CD14-positive monocyte (primary cell): ENCODE measurements around the gene RANBP2. TPM values are rescaled to one million over a fixed set of nuclear protein-coding genes. Genes with fewer than 3 reads are reported as not detected.
"Not testable (repeated sequence)": the region's sequence is repeated elsewhere in the genome, so short reads cannot be mapped to it uniquely, and the experiment has no call there.

Source experiments
- DNase-seq, 3 donors: peaks; one replicate each; pipeline ENCODE4 v3.0.0-alpha.2; 2011 to 2022
- H2AFZ ChIP-seq: 2 replicates; pipeline ENCODE4 v1.6.0; 2012; ENCODE audit warnings: mild to moderate bottlenecking, low read depth, low read length, inconsistent platforms; ENCODE audit not compliant: insufficient read depth, poor library complexity, severe bottlenecking
- H3K27ac ChIP-seq, 2 donors: 1 replicate in 1 of 2; 2 replicates in 1 of 2; pipeline ENCODE4 v1.5.1; 2012 to 2013; ENCODE audit warnings: low read length in 2 of 2, control low read depth in 1 of 2, inconsistent platforms in 1 of 2, low read depth in 1 of 2, mild to moderate bottlenecking in 1 of 2
- H3K27me3 ChIP-seq, 2 donors: one replicate each; pipeline versions ENCODE4 v1.6.0 to v1.6.1; 2011 to 2013; ENCODE audit warnings: low read length in 2 of 2; ENCODE audit not compliant: control insufficient read depth in 2 of 2, insufficient read depth in 2 of 2
- H3K36me3 ChIP-seq, 2 donors: replicated peaks in 1 of 2; 1 replicate in 1 of 2; 2 replicates in 1 of 2; pipeline versions ENCODE4 v1.5.1 to v1.6.1; 2012 to 2013; ENCODE audit warnings: low read length in 2 of 2, control low read depth in 1 of 2, inconsistent platforms in 1 of 2, mild to moderate bottlenecking in 1 of 2; ENCODE audit not compliant: insufficient read depth in 2 of 2, control insufficient read depth in 1 of 2
- H3K4me1 ChIP-seq, 2 donors: 1 replicate in 1 of 2; 2 replicates in 1 of 2; pipeline versions ENCODE4 v1.5.1 to v1.6.1; 2012 to 2013; ENCODE audit warnings: low read length in 2 of 2, control low read depth in 1 of 2, inconsistent platforms in 1 of 2, mild to moderate bottlenecking in 1 of 2, moderate library complexity in 1 of 2; ENCODE audit not compliant: insufficient read depth in 2 of 2, control insufficient read depth in 1 of 2
- H3K4me2 ChIP-seq: replicated peaks from 2 replicates; pipeline ENCODE3; 2012; ENCODE audit warnings: low read length, moderate library complexity, mild to moderate bottlenecking; ENCODE audit not compliant: poor library complexity, severe bottlenecking; ENCODE audit errors: extremely low read depth
- H3K4me3 ChIP-seq, 3 experiments: fragments of 200-600 bp in 1 of 3; sonication (generic) in 1 of 3; replicated peaks in 1 of 3; 1 replicate in 2 of 3; 2 replicates in 1 of 3; pipeline ENCODE4 v1.5.1; 2011 to 2013; ENCODE audit warnings: low read length in 3 of 3, mild to moderate bottlenecking in 3 of 3, control low read depth in 2 of 3, low read depth in 2 of 3, inconsistent platforms in 1 of 3, moderate library complexity in 1 of 3
- H3K79me2 ChIP-seq: 2 replicates; pipeline ENCODE4 v1.6.0; 2012; ENCODE audit warnings: mild to moderate bottlenecking, control low read depth, inconsistent platforms, low read length, moderate library complexity; ENCODE audit not compliant: insufficient read depth
- H3K9ac ChIP-seq: 2 replicates; pipeline ENCODE4 v1.6.0; 2017; ENCODE audit warnings: low read length, mild to moderate bottlenecking; ENCODE audit not compliant: insufficient read depth, poor library complexity, severe bottlenecking
- H3K9me3 ChIP-seq, 2 donors: replicated peaks in 1 of 2; 1 replicate in 1 of 2; 2 replicates in 1 of 2; pipeline versions ENCODE4 v1.5.1 to v1.6.1; 2012 to 2013; ENCODE audit warnings: low read length in 2 of 2, control low read depth in 1 of 2; ENCODE audit not compliant: control insufficient read depth in 1 of 2, insufficient read depth in 1 of 2
- H4K20me1 ChIP-seq: 2 replicates; pipeline ENCODE4 v1.6.0; 2012; ENCODE audit warnings: mild to moderate bottlenecking, low read length, control low read depth, moderate library complexity; ENCODE audit not compliant: insufficient read depth
- H3K27ac Mint-ChIP-seq, 7 donors: one replicate each; pipeline ENCODE4 v1.8.0; 2020; ENCODE audit warnings: mild to moderate bottlenecking in 7 of 7, mixed read lengths in 7 of 7, moderate library complexity in 6 of 7, inconsistent platforms in 2 of 7
- H3K27me3 Mint-ChIP-seq, 3 donors: one replicate each; pipeline ENCODE4 v1.8.0; 2021 to 2022; ENCODE audit warnings: low read depth in 3 of 3, mild to moderate bottlenecking in 3 of 3, mixed read lengths in 3 of 3, moderate library complexity in 3 of 3, inconsistent platforms in 1 of 3
- H3K36me3 Mint-ChIP-seq, 2 donors: one replicate each; pipeline ENCODE4 v1.8.0; 2020; ENCODE audit warnings: mixed read lengths in 2 of 2, inconsistent platforms in 1 of 2, mild to moderate bottlenecking in 1 of 2
- H3K4me1 Mint-ChIP-seq: one replicate; pipeline ENCODE4 v1.8.0; 2020; ENCODE audit warnings: mild to moderate bottlenecking, mixed read lengths
- H3K4me3 Mint-ChIP-seq, 2 donors: one replicate each; pipeline ENCODE4 v1.8.0; 2020; ENCODE audit warnings: mild to moderate bottlenecking in 2 of 2, mixed read lengths in 2 of 2, moderate library complexity in 1 of 2
- H3K9me3 Mint-ChIP-seq, 7 donors: one replicate each; pipeline ENCODE4 v1.8.0; 2020 to 2022; ENCODE audit warnings: mixed read lengths in 7 of 7, mild to moderate bottlenecking in 6 of 7, moderate library complexity in 6 of 7, inconsistent platforms in 2 of 7
- WGBS: methylation state at CpG from one replicate; pipeline ENCODE4 v1.1.5; 2013; ENCODE audit warnings: missing lambda C conversion rate; ENCODE audit not compliant: insufficient coverage; 5-methylcytosine and 5-hydroxymethylcytosine counted together
- intact Hi-C, 2 donors: fragments of 100-400 bp; cut with micrococcal nuclease; formaldehyde crosslinking; loops; one replicate each; pipeline versions ENCODE4 v1.15.0 to v1.15.1; 2023
- polyA plus RNA-seq, 3 donors: library from polyadenylated mRNA; depleted of rRNA in 1 of 3; unstranded in 2 of 3; stranded (reverse) in 1 of 3; fragments of 300-500 nt in 2 of 3; fragments of >200 nt in 1 of 3; fragmentation: Illumina TruSeq in 2 of 3; gene quantifications; 1 replicate in 2 of 3; 2 replicates in 1 of 3; pipeline ENCODE4 v1.2.3, GENCODE V29; 2012 to 2021

Gene RANBP2
- polyA plus RNA-seq, 3 donors: 6.8 to 7.3 (median 7.0) TPM

DNA sequence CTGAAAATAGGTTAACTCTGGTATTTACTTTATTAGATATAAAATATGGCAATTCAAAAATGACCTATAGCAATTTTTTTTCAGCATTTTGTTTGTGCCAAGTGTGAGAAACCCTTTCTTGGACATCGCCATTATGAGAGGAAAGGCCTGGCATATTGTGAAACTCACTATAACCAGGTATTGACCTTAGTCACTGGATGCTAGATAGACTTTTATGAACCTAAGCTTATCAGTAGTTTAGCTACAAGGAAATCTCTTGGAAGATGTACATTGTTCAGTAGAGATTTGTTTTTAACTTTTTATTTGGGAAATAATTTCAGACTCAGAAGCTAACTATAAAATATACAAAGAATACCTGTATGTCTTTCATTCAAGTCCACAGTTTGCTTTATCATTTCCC lies 42.8 kb upstream of the RANBP2 start:
- H3K27me3 Mint-ChIP-seq, H3K79me2 ChIP-seq, H3K9me3 ChIP-seq, DNase-seq, H4K20me1 ChIP-seq, H2AFZ ChIP-seq, H3K4me1 Mint-ChIP-seq, H3K9me3 Mint-ChIP-seq, H3K4me2 ChIP-seq, H3K27me3 ChIP-seq, intact Hi-C loops, H3K9ac ChIP-seq, H3K4me3 Mint-ChIP-seq, H3K27ac Mint-ChIP-seq, H3K4me1 ChIP-seq, H3K27ac ChIP-seq, H3K4me3 ChIP-seq: not testable (repeated sequence)
- no CpG with 5 or more reads among the region's 1 CpG for WGBS
- peaks cover 43 to 68% of the 10 kb centered on the region in 2 donors for H3K36me3 Mint-ChIP-seq
- H3K36me3 ChIP-seq: peaks cover 35 to 74% of the 10 kb centered on the region in 2 donors

DNA sequence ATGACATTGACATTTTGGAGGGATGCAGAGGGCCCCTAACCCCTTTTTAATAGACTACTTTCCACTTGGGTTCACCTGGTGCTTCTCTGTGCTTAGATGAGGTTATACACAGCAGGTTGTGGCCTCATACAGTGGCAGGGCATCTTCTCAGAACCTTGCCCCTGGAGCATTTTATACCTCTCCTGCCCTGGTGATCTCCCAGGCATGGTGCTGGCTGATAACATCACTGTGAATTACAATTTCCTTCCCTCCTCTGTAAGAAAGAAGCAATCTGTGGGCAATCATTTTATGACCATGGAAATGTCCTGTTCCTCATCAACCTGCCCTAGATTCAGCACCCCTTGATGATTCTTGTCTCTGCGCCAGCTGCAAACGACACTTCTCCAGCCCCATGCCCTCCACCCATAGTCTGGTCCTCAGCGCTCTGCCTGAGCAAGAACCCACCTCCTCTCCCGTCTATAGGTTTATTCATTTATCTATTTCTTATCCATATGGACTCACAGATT lies 42.0 kb upstream of the RANBP2 start:
- peaks cover 42 to 82% of the 10 kb centered on the region in 2 donors for H3K36me3 ChIP-seq
- H3K9me3 ChIP-seq, H3K79me2 ChIP-seq, H3K9me3 Mint-ChIP-seq, H3K27me3 Mint-ChIP-seq, intact Hi-C loops, DNase-seq, H3K4me1 Mint-ChIP-seq, H3K9ac ChIP-seq, H2AFZ ChIP-seq, H3K27ac ChIP-seq, H3K27me3 ChIP-seq, H4K20me1 ChIP-seq, H3K4me3 ChIP-seq, H3K4me3 Mint-ChIP-seq, H3K4me1 ChIP-seq, H3K4me2 ChIP-seq: not testable (repeated sequence)
- H3K36me3 Mint-ChIP-seq: peaks cover 49 to 71% of the 10 kb centered on the region in 2 donors
- no CpG with 5 or more reads among the region's 4 CpGs for WGBS
- H3K27ac Mint-ChIP-seq: peak overlapping the region in 3 of 7 donors; percentile 3 to 74 (median 46)

DNA sequence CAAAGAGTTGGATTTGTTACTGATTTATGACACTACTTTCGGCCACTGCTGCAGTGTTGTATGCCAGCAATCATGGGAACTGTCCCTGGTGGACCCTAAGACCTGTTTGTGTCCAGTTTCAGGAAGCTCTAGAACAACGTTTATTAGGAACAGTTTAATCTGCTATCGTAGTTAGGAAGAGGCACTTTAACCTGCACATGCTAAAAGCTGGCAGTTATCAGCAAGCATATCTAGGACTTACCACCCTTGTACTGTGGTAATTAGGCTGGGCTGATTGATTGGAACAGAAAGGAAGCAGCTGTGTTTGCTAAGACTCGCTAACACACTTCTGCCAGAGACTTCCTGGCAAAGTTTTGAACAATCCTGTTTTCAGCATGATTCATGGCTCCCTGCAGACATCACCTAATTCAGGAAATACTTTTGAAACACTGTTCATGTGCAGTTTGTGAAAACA lies 41.1 kb upstream of the RANBP2 start:
- H3K27me3 Mint-ChIP-seq, H3K9ac ChIP-seq, H2AFZ ChIP-seq, H3K4me3 ChIP-seq, H3K79me2 ChIP-seq, H3K4me3 Mint-ChIP-seq, H3K27ac ChIP-seq, H3K9me3 Mint-ChIP-seq, H3K4me1 Mint-ChIP-seq, H3K4me2 ChIP-seq, DNase-seq, H3K9me3 ChIP-seq, H3K4me1 ChIP-seq, H4K20me1 ChIP-seq, intact Hi-C loops, H3K27me3 ChIP-seq: not testable (repeated sequence)
- H3K27ac Mint-ChIP-seq: peak overlapping the region in 3 of 7 donors; percentile 30 to 78 (median 65)
- peaks cover 46 to 74% of the 10 kb centered on the region in 2 donors for H3K36me3 Mint-ChIP-seq
- peaks cover 48 to 86% of the 10 kb centered on the region in 2 donors for H3K36me3 ChIP-seq
- no CpG with 5 or more reads among the region's 4 CpGs for WGBS

DNA sequence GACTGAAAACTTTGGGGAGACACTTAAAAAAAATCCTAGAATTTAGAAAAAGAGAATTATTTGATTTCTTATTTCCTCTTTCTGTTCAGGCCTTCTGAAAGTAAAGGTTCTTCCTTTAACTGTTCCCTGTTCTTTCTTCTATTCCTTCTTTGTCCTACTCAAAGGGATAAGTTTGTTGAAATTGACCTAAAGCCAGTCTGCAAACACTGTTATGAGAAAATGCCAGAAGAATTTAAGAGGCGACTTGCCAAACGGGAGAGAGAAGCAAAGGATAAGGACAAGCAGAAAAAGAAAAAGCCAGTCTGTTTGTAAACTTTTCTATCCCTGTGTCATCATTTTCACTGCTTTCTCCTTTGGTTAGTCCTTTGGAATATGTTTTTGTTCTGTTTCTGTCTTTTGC lies 38.5 kb upstream of the RANBP2 start:
- DNase-seq, H3K9me3 ChIP-seq, H3K4me2 ChIP-seq, H3K79me2 ChIP-seq, intact Hi-C loops, H3K4me1 ChIP-seq, H3K27ac ChIP-seq, H3K4me1 Mint-ChIP-seq, H4K20me1 ChIP-seq, H3K9ac ChIP-seq, H3K27me3 Mint-ChIP-seq, H3K4me3 Mint-ChIP-seq, H3K9me3 Mint-ChIP-seq, H3K27me3 ChIP-seq, H3K4me3 ChIP-seq, H2AFZ ChIP-seq: not testable (repeated sequence)
- no CpG with 5 or more reads among the region's 2 CpGs for WGBS
- Mint-ChIP-seq H3K36me3 (peaks cover 48 to 77% of the 10 kb centered on the region in 2 donors), H3K27ac (peak overlapping the region in 3 of 7 donors; percentile 23 to 66 (median 55))
- H3K36me3 ChIP-seq: peaks cover 63 to 92% of the 10 kb centered on the region in 2 donors
